Measurements from ENCODE around the gene VWA1.
"Not testable (repeated sequence)": the region's sequence is repeated elsewhere in the genome, so short reads cannot be mapped to it uniquely, and the experiment has no call there.

Gene VWA1

DNA sequence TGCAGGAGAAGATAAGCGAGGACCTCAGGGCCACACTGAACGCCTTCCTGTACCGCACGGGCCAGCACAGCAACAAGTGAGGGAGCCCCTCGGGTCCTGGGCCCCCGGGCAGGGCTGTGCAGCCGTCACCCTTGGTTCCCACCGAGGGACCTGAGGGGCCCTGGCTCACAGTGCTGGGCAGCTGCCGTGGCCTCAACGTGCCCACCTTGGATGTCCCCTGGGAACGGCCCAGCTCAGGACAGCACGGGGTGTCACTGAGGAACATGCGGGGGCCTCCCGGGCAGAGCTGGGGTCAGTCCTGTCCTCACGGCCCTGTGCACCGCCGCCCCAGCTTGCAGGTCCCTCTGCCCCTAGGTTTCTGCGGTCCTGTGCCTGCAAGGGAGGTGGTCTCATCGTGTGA, 23.7 kb downstream of the VWA1 start:
- not testable (repeated sequence) for DNase-seq (ENCODE audit: low read depth)

- DNase-seq (ENCODE audit: low read depth): not testable (repeated sequence)
Measured at GRCh38 chr1:1459711-1460110, 24.2 kb downstream of the VWA1 start.

- no peak for DNase-seq (ENCODE audit: low read depth)
Measured at GRCh38 chr1:1460540-1461130, 25.1 kb downstream of the VWA1 start.

- no peak for DNase-seq (ENCODE audit: low read depth)
Measured at GRCh38 chr1:1461721-1462317, 26.3 kb downstream of the VWA1 start.

DNA sequence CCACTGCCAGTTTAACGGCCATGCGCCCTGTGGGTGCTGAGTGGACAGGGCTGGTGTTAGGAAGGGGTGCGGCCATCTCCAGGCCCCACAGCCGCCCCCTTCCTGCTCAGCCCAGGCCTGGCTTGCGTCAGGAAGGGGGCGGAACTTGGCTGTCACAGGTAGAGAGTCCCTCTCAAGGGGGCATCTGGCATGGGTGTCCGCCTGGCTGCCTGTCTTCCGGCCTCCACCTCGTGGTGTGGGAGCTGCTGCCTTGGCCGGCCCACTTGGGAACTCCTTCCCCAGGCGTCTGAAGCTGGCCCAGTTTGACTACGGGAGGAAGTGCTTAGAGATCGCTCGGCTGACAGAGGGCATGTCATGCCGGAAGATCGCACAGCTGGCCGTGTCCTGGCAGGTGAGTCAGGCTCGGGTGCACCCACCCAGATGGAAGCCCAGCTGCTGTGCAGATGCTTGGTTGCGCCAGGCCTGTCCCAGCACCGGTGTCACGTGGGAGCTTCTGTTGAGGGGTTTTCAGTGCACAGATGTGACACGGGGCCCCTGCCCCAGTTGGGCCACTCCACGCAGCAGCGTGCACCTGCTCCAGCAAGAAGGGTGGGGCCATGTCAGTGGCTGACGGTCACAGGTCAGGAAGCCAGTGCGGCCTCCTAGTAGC, 27.0 kb downstream of the VWA1 start:
- peak; percentile 50 for DNase-seq (ENCODE audit: low read depth)

GRCh38 chr1:1463312-1463711, 27.8 kb downstream of the VWA1 start:
- DNase-seq (ENCODE audit: low read depth): no peak

DNA sequence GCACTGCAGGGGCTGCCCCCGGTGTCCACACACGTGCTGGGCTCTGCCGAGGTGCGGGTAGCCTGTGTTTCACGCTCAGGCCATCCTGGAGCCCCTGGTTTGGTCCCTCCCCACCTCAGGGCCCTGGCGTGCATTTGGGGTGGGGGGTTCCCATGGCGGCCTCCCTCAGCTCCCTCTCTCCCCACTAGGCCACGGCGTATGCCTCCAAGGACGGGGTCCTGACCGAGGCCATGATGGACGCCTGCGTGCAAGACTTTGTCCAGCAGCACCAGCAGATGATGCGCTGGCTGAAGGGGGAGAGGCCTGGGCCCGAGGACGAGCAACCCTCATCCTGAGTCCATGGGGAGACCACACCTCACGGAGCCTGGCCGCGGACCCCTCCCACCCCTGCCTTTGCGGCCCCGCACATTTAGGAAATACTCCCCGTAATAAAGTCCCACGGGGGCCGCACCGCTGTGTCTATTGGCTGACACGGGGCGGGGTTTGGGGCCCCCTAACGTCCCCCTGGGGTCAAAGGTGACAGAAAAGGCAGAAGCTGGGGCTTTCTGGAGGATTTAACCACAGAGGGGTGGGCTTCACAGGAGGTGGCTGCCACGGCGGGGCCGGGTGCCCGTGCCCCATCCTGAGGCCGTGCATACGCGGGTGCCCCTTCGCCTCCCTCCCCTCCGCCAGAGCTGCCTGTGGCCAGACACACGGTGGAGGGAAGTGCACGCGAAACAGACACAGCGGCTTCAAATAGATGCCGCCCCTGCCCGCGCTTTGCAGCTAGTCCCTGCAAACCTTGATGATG, 32.9 kb downstream of the VWA1 start:
- not testable (repeated sequence) for DNase-seq (ENCODE audit: low read depth)

- DNase-seq (ENCODE audit: low read depth): no peak
Measured at GRCh38 chr1:1470626-1471388, 35.3 kb downstream of the VWA1 start.

- peak; percentile 90 for DNase-seq (ENCODE audit: low read depth)
Measured at GRCh38 chr1:1471389-1472052, 36.0 kb downstream of the VWA1 start, which contains the start of gene ATAD3B. ATAD3B (plus strand) TSS chr1:1471765; CDS start chr1:1471885, 120 bp downstream.

DNA sequence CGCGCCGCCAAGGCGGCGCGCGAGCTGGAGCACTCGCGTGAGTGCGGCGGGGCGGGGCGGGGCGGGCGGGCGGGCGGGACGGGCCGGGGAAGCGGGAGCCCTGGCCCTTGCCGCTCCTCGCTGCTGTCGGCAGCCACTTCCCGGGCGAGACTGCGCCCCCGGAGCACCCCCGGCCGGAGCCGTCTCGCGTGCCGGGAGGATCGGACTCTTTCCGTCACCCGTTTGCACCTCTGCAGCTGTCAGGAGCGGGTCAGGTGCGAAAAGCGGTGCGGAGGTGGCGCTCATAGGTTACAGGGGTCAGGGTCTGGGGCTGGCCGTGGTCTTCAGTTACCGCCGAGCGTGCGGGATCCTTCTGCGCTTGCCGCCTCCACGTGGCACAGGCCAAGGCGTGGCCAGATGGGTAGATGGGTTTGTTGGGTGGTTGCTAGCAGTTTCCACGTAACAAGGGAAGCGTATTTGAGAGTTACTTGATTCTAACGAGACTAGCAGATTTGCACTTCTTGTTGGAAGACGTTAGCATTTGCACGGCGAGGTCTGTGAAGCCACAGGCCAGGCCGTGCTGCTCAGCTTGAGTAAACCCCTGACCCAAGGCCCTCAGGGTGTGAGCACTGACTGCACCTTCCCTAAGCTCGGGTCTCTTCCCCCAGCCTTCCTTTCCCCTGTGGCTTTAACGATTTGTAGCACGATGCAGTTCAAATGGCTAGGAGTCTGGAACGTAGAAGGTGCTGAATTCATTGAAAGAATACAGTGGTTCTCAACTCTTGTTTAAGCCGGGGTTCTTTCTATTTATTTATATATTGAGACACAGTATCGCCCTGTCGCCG, 36.8 kb downstream of the VWA1 start:
- DNase-seq (ENCODE audit: low read depth): peak; percentile 16

- not testable (repeated sequence) for DNase-seq (ENCODE audit: low read depth)
Measured at GRCh38 chr1:1476011-1476410, 40.5 kb downstream of the VWA1 start.

DNA sequence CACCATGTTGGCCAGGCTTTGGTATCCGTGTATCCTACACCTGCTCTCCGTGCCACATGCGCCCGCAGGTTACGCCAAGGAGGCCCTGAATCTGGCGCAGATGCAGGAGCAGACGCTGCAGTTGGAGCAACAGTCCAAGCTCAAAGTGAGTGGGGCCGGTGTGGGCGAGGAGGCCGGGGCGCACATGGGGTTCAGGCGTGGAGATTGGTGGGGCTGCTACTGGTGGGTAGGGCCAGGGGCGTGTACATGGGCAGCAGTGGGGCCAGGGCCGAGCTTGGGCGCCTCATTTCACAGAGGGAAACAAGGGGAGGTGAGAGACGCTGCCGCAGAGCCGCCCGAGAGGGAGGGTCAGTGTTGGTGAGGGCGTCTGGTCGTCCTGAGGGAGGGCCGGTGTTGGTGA, 41.7 kb downstream of the VWA1 start:
- DNase-seq (ENCODE audit: low read depth): no peak

GRCh38 chr1:1479547-1480487, 44.3 kb downstream of the VWA1 start:
- DNase-seq (ENCODE audit: low read depth): no peak

- not testable (repeated sequence) for DNase-seq (ENCODE audit: low read depth)
Measured at GRCh38 chr1:1480488-1480867, 45.0 kb downstream of the VWA1 start.

GRCh38 chr1:1481811-1482210, 46.3 kb downstream of the VWA1 start:
- DNase-seq (ENCODE audit: low read depth): not testable (repeated sequence)

DNA sequence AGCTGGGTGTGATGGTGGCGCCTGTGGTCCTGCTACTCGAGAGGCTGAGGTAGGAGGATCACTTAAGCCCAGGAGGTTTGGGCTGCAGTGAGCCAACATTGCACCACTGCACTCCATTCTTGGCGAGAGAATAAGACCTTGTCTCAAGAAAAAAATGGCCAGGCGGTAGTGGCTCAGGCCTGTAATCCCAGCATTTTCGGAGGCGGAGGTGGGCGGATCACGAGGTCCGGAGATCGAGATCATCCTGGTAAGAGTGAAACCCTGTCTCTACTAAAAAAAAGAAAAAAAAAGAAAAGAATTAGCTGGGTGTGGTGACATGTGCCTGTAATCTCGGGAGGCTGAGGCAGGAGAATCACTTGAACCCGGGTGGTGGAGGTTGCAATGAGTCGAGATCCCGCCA, 47.4 kb downstream of the VWA1 start:
- DNase-seq (ENCODE audit: low read depth): no peak

DNA sequence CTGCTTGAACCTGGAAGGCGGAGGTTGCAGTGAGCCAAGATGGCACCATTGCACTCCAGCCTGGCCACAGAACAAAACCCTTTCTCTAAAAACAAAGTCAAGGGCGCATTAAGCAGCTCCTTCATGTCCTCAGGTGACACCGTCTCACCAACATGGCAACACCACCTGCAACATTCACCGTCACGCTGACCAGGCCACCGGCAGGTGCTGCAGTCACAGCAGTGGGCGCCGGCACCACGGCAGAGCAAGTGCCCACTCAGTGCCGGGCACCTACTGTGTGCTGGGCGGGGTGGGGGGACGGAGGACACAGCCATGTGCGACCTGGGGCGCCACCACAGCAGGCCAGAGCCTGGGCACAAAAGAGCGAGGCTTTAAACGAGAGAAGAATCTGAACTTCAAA, 48.2 kb downstream of the VWA1 start:
- no peak for DNase-seq (ENCODE audit: low read depth)

- DNase-seq (ENCODE audit: low read depth): not testable (repeated sequence)
Measured at GRCh38 chr1:1484976-1485750, 49.7 kb downstream of the VWA1 start.

Measured in ELR (cell line).